ENCODE measurements around the gene RNF166. TPM values are rescaled to one million over a fixed set of nuclear protein-coding genes. Genes with fewer than 3 reads are reported as not detected.

Gene RNF166
- total RNA-seq, 2 experiments from 2014 or later: 48.8 to 52.6 TPM

DNA sequence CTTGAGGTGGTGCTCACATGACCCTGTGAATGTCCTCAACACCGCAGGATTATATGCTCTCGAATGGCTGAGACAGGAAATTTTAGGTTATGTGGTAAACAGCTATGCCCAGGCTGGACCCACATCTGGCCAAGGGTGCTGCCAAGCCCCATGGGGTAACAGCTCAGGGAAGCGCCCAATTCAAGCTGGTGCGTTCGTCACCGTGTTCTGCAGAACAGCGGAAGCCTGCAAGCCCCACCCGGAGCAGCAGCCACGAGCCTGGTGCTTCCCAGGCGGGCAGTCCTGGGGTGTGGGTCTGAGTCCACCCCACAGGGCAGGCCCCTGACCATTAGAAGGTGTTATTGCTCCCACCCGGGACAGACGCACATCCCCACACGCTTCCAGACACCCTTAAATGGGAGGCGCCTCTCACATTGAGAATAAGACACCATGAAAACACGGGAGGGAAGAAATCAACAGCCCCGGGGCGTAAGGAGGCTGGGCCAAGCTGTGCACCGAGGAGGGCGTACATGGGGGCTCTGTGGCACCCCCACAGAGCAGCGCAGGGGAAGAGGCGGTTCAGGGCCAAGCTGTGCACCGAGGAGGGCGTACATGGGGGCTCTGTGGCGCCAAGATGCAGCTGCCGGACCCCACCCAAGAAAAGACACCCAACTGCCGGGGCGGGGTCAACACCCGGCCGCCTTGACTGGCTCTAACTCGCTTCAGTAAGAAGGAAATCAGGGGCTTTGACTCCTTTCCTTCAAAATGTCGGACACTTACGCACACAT is 52.4 kb downstream of the RNF166 start:
- CTCF ChIA-PET: interaction anchor here (0.9 kb wide), 1 partner anchor 11 kb away, joined by 4 read pairs; no protein-coding TSS in a partner anchor
- POLR2A ChIA-PET: no interaction called here

- ChIA-PET CTCF (interaction anchor here (0.9 kb wide), 1 partner anchor 12 kb away, joined by 4 read pairs; no protein-coding TSS in a partner anchor), POLR2A (no interaction called here)
Measured at GRCh38 chr16:88653101-88653500, 53.1 kb downstream of the RNF166 start.

GRCh38 chr16:88652762-88653063 is 53.5 kb downstream of the RNF166 start:
- CTCF ChIA-PET: no interaction called here
- POLR2A ChIA-PET: no interaction called here

DNA sequence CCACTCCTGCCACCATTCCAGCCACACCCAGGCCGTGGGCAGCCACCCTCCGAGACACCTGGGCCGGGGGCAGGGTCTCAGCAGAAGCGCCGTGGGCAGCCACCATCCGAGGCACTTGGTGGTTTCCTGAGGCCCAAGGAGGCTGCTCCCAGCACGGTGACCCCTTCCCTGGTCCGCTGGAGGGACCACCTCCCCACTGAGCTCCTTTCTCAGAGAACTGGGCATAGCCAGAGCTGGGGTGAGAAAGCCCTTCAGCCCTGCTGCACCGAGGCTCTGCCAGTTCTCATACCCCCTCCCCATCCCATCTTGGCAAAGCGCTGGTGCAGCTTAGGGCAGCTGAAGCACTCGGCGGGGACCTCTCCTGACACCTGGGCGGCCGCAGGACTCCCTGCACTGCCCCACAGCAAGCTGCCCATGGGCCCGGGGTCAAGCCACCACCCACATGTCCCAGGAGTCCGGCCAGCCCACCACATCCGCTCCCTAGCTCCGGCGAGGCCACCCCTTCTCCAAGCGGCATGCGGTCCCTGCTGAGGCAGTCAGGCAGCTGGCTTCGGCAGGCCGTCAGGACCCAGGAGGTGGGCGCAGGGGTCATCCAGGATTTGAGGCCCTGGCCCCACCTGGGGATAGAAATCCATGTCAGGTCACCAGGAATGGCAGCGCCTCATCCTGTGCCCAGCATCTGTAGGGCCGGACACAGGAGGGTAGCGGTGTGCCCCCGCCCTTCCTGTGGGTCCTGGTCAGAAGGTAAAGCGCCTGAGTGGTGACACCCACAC is 54.0 kb downstream of the RNF166 start:
- ChIA-PET POLR2A (interaction anchor here (0.5 to 0.8 kb wide), 3 partner anchors 20 to 133 kb away, joined by 3 to 7 read pairs (median 3); partner anchors contain the start of gene PIEZO1), CTCF (no interaction called here)

GRCh38 chr16:88651276-88651988 is 54.8 kb downstream of the RNF166 start:
- POLR2A ChIA-PET: interaction anchor here (0.8 to 2.6 kb wide), 3 partner anchors 12 to 134 kb away, joined by 5 to 8 read pairs (median 7); partner anchors contain the start of genes IL17C and PIEZO1

DNA sequence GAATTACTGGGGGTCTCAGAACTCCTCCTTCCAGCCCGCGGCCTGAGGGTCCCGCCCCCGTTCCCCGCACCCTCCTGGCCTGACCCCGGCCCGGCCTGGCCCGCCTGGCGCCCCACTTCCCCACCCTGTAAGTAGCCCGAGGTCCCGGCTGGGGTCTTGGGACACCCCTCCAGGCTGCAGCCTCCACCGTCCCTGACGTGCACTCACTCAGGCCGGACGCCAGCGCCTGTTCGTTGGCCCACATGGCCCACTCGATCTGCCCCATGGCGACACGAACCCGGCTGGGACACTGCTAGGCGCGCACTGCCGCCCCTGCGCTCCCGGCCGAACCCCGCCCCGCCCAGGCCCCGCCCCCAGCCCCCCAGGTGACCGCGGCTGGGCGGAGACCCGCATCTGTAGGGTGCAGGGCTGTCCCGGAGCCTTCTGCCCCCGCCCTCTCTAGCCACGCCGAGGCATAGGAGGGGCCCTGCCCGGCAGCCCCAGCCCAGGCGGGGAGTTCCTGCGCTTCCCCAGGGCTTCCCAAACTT is 55.4 kb downstream of the RNF166 start, which contains the start of gene CYBA:
TSS of gene CYBA (minus strand) at position 305 of the 527 bp plus-strand sequence. CDS start at position 265, 40 bp downstream.
- POLR2A ChIA-PET: interaction anchor here (0.9 to 2.6 kb wide), 4 partner anchors 11 to 79 kb away, joined by 3 to 8 read pairs (median 4); partner anchors contain the start of gene IL17C
- CTCF ChIA-PET: no interaction called here

More at GRCh38 chr16:88651276-88651988, 54.8 kb downstream of the RNF166 start:
- CTCF ChIA-PET: no interaction called here

GRCh38 chr16:88649924-88650748 is 56.1 kb downstream of the RNF166 start:
- ChIA-PET CTCF (interaction anchor here (1.0 kb wide), 1 partner anchor 35 kb away, joined by 3 read pairs; no protein-coding TSS in a partner anchor), POLR2A (interaction anchor here (0.9 to 2.6 kb wide), 6 partner anchors 11 to 80 kb away, joined by 3 to 8 read pairs (median 4); partner anchors contain the start of genes IL17C and ZC3H18)

DNA sequence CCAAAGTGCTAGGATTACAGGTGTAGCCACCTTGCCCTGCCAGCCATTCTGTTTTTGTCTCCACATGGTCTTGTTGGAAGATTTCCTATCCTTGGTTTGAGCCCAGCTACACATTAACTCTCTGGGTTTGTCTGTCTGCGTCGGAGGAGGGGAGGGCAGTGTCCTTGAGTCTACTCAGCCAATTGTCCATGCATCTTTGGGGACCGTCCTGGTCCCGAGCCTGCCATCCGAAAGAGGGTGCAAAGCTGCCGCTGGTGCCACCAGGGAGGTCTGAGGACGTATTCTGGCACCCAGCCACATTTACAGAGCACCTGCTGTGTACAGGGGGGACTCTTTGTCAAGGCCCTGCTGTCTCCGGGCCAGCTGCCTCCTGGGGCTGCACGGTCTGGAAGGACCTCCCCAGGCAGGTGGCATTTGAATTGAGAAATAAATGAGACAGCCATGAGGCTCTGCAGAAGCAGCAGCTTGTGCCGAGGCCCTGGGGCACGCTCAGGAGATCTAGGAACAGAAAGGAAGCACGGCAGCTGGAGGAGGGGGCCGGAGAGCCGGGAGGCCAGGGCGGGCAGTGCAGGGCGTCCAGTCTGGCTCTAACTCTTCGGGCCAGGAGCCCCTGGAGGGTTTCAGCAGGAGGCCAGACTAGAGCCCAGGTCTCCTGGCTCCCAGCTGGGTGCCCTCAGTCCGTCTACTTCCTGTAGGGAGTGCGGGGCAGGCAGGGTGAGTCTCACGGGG is 56.8 kb downstream of the RNF166 start:
- ChIA-PET CTCF (interaction anchor here (0.7 to 1.5 kb wide), 3 partner anchors 10 to 36 kb away, joined by 3 read pairs; no protein-coding TSS in a partner anchor), POLR2A (interaction anchor here (0.9 to 2.6 kb wide), 5 partner anchors 10 to 79 kb away, joined by 3 to 8 read pairs (median 4); partner anchors contain the start of genes IL17C and ZC3H18)

DNA sequence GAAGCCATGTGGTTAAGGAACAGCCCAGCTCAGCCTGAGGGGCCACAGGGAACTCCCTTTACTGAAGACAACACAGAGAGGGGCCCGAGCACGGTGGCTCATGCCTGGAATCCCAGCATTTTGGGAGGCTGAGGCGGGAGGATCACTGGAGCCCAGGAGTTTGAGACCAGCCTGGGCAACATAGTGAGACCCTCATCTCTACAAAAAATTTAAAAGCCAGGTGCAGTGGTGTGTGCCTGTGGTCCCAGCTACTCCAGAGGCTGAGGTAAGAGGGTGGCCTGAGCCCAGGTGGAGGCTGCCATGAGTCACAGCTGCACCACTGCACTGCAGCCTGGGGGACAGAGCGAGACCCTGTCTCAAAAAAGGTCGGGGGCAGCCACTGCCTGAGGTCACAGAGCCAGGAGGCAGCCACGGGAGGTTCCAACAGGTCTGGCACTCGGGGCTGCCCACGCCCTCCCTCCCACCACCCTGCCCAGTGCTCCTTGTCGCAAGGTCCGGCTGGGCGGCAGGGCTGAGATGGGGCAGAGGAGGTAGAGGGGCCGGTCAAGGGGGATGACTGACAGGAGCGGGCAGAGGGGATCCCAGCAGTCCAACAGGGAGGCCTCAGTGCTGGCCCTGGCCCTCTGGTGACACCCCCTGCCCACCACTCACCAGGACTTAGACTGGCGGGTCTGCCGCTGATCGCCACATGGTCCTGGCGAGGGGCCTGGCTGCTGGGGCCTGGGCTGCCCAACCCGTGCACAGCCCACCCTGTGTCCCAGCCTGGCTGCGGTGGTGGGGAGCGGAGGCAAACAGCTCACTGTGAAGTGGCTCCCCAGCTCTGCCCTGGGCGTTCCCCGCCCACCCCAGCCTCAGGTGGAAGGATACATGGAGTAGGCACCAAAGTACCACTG is 58.8 kb downstream of the RNF166 start:
- ChIA-PET POLR2A (interaction anchor here (1.0 kb wide), 1 partner anchor 8 kb away, joined by 4 read pairs; no protein-coding TSS in a partner anchor), CTCF (interaction anchor here (0.8 to 1.0 kb wide), 2 partner anchors 21 to 27 kb away, joined by 3 read pairs; no protein-coding TSS in a partner anchor)

Other genes starting within 250 kb of the RNF166 start
- gene ZC3H18, start 136.0 kb downstream of the RNF166 start, total RNA-seq: 10 to 100 TPM; 88.0 to 94.2 TPM
- not detected for gene IL17C, start 67.8 kb downstream of the RNF166 start, total RNA-seq
- 100 to 1,000 TPM; 227 to 229 TPM for gene CYBA, start 55.4 kb downstream of the RNF166 start, total RNA-seq
- 10 to 100 TPM; 66.5 to 68.5 TPM for gene MVD, start 43.3 kb downstream of the RNF166 start, total RNA-seq
- gene SNAI3, start 19.9 kb downstream of the RNF166 start, total RNA-seq: 1 to 10 TPM; 2.3 TPM
- gene CTU2, start 95 bp upstream of the RNF166 start, total RNA-seq: 10 to 100 TPM; 66.6 to 66.8 TPM
- 100 to 1,000 TPM; 217 to 219 TPM for gene PIEZO1, start 78.8 kb upstream of the RNF166 start, total RNA-seq
- gene CDT1, start 97.4 kb upstream of the RNF166 start, total RNA-seq: 100 to 1,000 TPM; 110 to 119 TPM
- 100 to 1,000 TPM; 325 to 330 TPM for gene APRT, start 105.5 kb upstream of the RNF166 start, total RNA-seq
- gene GALNS, start 150.5 kb upstream of the RNF166 start, total RNA-seq: 10 to 100 TPM; 18.3 to 19.0 TPM
- 100 to 1,000 TPM in 1 of 2 experiments, 10 to 100 TPM in 1; 97.2 to 103 TPM for gene TRAPPC2L, start 150.7 kb upstream of the RNF166 start, total RNA-seq
- gene PABPN1L, start 160.3 kb upstream of the RNF166 start, total RNA-seq: not detected